ENCODE results near the gene MMP7. TPM values are rescaled to one million over a fixed set of nuclear protein-coding genes. Genes with fewer than 3 reads are reported as not detected.

MMP7 gene
- total RNA-seq, 2 donors from 2014 or later, result 54.5 to 105 TPM

DNA sequence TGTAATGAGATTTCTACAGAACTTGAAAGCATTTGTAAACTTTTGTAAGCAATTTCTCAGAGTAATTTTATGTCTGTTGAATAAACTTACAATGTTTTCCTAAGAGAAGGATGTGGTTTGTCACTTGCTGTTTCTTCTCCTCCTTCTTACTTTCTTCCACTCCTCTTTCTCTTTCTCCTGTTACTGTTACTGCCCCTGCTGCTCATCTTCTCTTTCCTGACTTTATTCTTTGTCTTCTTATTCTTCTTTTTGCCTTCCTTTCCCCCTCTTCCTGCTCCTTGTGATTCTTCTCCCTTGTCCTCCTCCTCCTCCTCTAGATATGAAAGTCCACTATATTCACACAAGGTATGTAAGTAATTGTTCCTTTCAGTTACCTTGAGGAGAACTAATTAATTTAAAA, 31.1 kb upstream of the MMP7 start:
- no peak overlapping the region for H3K27ac ChIP-seq
- ATAC-seq (no peak), DNase-seq (no peak)
- intact Hi-C loops (cut with DNase I), result no loop called here
- H3K4me3 ChIP-seq, result no peak overlapping the region
- H3K36me3 ChIP-seq (replicated peaks in 1 of 2; ENCODE audit: insufficient read depth in 1 of 2, low read depth in 2 of 2), result no peaks in the 10 kb centered on the region
- TF ChIP-seq, protein P1, sequence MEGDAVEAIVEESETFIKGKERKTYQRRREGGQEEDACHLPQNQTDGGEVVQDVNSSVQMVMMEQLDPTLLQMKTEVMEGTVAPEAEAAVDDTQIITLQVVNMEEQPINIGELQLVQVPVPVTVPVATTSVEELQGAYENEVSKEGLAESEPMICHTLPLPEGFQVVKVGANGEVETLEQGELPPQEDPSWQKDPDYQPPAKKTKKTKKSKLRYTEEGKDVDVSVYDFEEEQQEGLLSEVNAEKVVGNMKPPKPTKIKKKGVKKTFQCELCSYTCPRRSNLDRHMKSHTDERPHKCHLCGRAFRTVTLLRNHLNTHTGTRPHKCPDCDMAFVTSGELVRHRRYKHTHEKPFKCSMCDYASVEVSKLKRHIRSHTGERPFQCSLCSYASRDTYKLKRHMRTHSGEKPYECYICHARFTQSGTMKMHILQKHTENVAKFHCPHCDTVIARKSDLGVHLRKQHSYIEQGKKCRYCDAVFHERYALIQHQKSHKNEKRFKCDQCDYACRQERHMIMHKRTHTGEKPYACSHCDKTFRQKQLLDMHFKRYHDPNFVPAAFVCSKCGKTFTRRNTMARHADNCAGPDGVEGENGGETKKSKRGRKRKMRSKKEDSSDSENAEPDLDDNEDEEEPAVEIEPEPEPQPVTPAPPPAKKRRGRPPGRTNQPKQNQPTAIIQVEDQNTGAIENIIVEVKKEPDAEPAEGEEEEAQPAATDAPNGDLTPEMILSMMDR (IDR thresholded peaks at IDR 0.05), result no peak
- no peak for TF ChIP-seq POLR2A (IDR thresholded peaks at IDR 0.05)
- no peaks in the 10 kb centered on the region for H3K9me3 ChIP-seq
- no peaks in the 10 kb centered on the region for H3K27me3 ChIP-seq
- H3K4me1 ChIP-seq, result peaks cover 7% of the 10 kb centered on the region

DNA sequence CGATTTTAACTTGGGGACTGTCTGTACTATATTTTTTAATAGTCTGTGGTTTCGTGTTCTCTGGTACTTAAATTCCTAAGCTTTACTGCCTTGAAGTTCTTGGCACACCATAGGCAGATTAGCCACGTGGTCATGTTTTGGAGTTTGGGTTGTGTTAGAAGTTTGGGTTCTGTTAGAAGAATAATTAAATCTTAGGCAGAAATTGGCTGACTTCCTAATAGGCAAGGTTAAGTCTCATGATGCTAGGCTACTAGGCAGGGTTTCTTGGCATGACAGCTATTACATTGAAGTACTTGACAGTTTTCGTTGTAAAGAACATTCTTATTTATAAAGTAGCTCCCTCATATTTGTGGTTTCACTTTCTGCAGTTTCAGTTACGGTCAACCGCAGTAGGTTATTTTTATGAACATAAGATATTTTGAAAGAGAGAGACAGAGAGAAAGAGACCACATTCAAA, 30.0 kb upstream of the MMP7 start:
- H3K4me1 ChIP-seq, result peaks cover 7% of the 10 kb centered on the region
- 43 to 45% methylated on average over 6 of the region's 6 CpGs for WGBS, 2 donors
- TF ChIP-seq POLR2A (IDR thresholded peaks at IDR 0.05), result no peak
- TF ChIP-seq, protein P1 (IDR thresholded peaks at IDR 0.05), result no peak
- H3K4me3 ChIP-seq, result no peak overlapping the region
- no peaks in the 10 kb centered on the region for H3K9me3 ChIP-seq
- H3K36me3 ChIP-seq (replicated peaks in 1 of 2; ENCODE audit: insufficient read depth in 1 of 2, low read depth in 2 of 2), result no peaks in the 10 kb centered on the region
- DNase-seq (no peak), ATAC-seq (peak; percentile 40)
- no peaks in the 10 kb centered on the region for H3K27me3 ChIP-seq
- peak overlapping the region in 1 of 4 donors; percentile 28 for H3K27ac ChIP-seq
- intact Hi-C loops (cut with DNase I), result no loop called here

DNA sequence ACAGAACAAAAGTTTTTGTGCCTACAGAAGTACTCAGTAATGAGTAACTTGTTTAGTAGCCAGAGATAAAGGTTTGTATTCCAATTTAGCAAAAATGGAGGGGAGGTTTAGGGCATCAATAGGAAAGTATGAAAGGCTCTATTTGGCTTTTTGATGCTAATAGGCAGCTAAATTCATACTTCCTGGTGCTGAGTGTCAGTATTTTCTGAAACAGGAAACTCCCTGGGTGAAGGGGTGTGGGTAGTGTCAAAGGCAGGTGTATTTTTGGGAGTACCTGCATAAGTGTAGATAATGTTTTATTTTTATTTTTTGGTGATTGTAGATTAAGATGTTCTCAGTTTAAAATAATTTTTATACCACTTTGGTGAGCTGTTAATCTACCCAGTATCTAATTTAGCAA, 29.3 kb upstream of the MMP7 start:
- H3K36me3 ChIP-seq (replicated peaks in 1 of 2; ENCODE audit: insufficient read depth in 1 of 2, low read depth in 2 of 2), result no peaks in the 10 kb centered on the region
- DNase-seq, result no peak
- H3K27ac ChIP-seq, result peak overlapping the region in 1 of 4 donors; percentile 12
- TF ChIP-seq POLR2A (IDR thresholded peaks at IDR 0.05), result no peak
- TF ChIP-seq, protein P1 (IDR thresholded peaks at IDR 0.05), result no peak
- peaks cover 7% of the 10 kb centered on the region for H3K4me1 ChIP-seq
- intact Hi-C loops (cut with DNase I), result no loop called here
- H3K4me3 ChIP-seq, result no peak overlapping the region
- ATAC-seq, result no peak
- H3K9me3 ChIP-seq, result no peaks in the 10 kb centered on the region
- no peaks in the 10 kb centered on the region for H3K27me3 ChIP-seq

DNA sequence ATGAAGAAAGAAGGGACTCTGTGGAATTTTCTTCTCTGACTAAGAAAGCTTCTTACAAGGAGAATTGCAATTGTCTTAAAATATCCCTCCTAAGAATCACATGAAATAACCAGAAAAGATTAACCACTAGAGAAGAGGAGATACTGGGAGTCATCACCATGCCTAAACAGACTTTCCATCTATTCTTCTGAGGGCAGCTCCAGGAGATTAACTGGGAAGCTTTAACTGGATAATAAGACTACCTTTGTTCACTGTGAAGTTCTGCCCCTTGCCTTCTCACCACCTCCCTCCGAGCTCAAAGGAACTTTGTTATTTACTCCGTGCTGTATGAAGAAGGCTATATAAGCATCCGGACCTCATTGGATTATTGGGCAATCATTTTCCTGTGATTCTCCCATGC, 24.5 kb upstream of the MMP7 start:
- DNase-seq, result no peak
- TF ChIP-seq, protein P1 (IDR thresholded peaks at IDR 0.05), result no peak
- no peak for TF ChIP-seq POLR2A (IDR thresholded peaks at IDR 0.05)
- WGBS, 2 donors, result 66 to 79% methylated on average over 3 of the region's 3 CpGs
- Histone ChIP-seq H3K4me1 (peaks cover 15% of the 10 kb centered on the region), H3K36me3 (replicated peaks in 1 of 2; ENCODE audit: insufficient read depth in 1 of 2, low read depth in 2 of 2) (no peaks in the 10 kb centered on the region), H3K27ac (no peak overlapping the region), H3K27me3 (no peaks in the 10 kb centered on the region), H3K9me3 (no peaks in the 10 kb centered on the region), H3K4me3 (no peak overlapping the region)
- no peak for ATAC-seq
- intact Hi-C loops (cut with DNase I), result no loop called here

DNA sequence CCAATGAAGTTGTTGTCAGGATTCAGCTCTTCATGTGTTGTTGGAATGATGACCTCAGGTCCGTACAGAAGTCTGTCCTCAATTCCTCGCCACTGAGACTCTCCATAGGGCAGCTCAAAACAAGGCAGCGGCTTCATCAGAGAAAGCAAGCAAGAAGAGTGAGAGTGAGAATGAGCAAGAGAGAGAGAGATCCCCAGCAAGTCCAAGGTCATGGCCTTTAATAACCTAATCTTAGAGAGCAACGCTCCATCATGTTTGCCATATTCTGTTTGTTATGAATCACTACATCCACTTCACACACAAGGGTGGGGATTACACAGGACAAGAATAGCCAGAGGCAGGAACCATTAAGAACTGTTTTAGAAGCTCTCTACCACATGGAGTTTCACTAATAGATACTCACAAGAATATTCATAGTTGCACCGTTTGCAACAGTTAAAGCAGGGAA, 23.3 kb upstream of the MMP7 start:
- 59 to 68% methylated on average over 5 of the region's 5 CpGs for WGBS, 2 donors
- no peaks in the 10 kb centered on the region for H3K9me3 ChIP-seq
- H3K27ac ChIP-seq, result no peak overlapping the region
- TF ChIP-seq, protein P1 (IDR thresholded peaks at IDR 0.05), result no peak
- no peak for TF ChIP-seq POLR2A (IDR thresholded peaks at IDR 0.05)
- ATAC-seq (no peak), DNase-seq (no peak)
- no peak overlapping the region for H3K4me3 ChIP-seq
- H3K36me3 ChIP-seq (replicated peaks in 1 of 2; ENCODE audit: insufficient read depth in 1 of 2, low read depth in 2 of 2), result no peaks in the 10 kb centered on the region
- no peaks in the 10 kb centered on the region for H3K27me3 ChIP-seq
- intact Hi-C loops (cut with DNase I), result no loop called here
- peaks cover 10% of the 10 kb centered on the region for H3K4me1 ChIP-seq
